Measurements from ENCODE around the gene GSG1.

DNA sequence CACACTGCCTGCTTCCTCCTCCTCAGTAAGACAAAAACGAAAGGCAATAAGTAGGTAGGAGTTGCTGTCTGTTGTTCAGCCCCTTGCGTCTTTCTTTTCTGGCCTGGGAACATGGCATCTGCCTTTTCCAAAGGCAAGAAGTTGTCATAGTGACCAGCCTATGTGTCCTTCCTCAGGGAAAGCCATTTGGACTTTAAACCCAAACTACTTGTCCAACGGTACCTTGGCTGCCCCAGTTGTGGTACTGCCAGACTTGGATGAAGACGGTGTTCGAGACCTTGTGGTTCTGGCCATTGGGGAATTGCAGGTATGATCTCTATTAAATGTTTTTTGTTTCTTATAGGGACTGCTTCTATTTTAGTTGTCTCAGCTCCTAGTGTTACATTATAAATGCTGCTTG, 40.8 kb downstream of the GSG1 start:
- TF ChIP-seq CTCF (IDR thresholded peaks at IDR 0.05; ENCODE audit: borderline replicate concordance, extremely low read depth, low read length, poor library complexity, severe bottlenecking): no peak
- TF ChIP-seq EZH2 (IDR thresholded peaks at IDR 0.05; ENCODE audit: borderline replicate concordance, low read depth, low read length, severe bottlenecking): no peak
